ENCODE data around the gene PDXK. TPM values are rescaled to one million over a fixed set of nuclear protein-coding genes. Genes with fewer than 3 reads are reported as not detected.

Gene PDXK
- total and polyA plus RNA-seq, 2 of the 8 experiments (the other 6 are each of a cell fraction or from before 2014, with no cell fraction given): 78.0 to 112 TPM

DNA sequence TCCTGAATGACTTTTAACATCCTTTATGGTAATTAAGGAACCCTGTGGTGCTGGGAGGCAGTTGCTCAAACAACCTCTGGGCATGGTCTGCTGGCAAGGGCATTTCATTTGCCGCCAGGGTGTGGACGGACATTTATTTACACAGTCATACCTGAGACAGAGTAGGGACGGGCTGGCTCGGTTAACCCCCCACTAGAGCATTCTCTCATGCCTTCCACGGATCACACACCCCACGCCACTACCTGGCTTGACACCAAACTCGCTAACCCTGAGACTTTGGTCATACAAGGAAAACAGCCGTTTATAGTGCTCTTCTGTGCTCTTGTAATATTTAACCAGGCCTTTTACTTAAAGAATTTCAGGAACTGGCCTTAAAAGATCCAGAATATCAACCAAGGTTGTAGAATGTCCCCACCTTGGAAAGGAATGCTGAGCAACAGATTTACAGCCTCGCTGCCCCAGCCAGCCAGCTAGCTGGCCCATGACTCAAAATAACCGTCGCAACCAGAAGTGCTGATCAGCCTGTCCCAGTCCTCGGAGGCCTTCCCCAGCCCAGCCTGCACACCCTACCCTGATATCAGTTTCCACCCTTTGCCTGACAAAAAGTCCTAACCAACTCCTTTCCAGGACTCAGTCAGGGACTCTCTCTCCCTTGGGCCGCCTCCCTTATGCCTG, 6.5 kb upstream of the PDXK start:
- peak overlapping the region; percentile 36; the same call in 1 of the 2 replicates for H3K18ac ChIP-seq (ENCODE audit: extremely low read depth, low read length)
- no peaks in the 10 kb centered on the region for H3K9me3 ChIP-seq (ENCODE audit: insufficient read depth in 2 of 2, low read depth in 1 of 2, low read length in 1 of 2)
- no peak overlapping the region for H3K56ac ChIP-seq (replicated peaks; ENCODE audit: insufficient read length, low read depth, low read length)
- H3K79me2 ChIP-seq (ENCODE audit: control insufficient read depth in 1 of 2, insufficient read depth in 2 of 2, low read length in 2 of 2): no peaks in the 10 kb centered on the region
- ChIA-PET CTCF (ENCODE audit: partially characterized antibody) (interaction anchor here (1.0 to 2.0 kb wide), 2 partner anchors 16 to 20 kb away, joined by 4 to 7 read pairs; no protein-coding TSS in a partner anchor), POLR2A (ENCODE audit: partially characterized antibody) (interaction anchor here (1.2 kb wide), 1 partner anchor 10 kb away, joined by 6 read pairs; no protein-coding TSS in a partner anchor)
- H4K8ac ChIP-seq (ENCODE audit: extremely low read depth, insufficient read depth, low read length): no peak overlapping the region
- H3K79me1 ChIP-seq (ENCODE audit: low read depth, low read length): no peaks in the 10 kb centered on the region
- no peaks in the 10 kb centered on the region for H3K36me3 ChIP-seq (ENCODE audit: control insufficient read depth in 2 of 4, insufficient read depth in 4 of 4, low read length in 3 of 4)
- H3K23me2 ChIP-seq (ENCODE audit: low read depth, low read length): no peaks in the 10 kb centered on the region
- no peak overlapping the region for H2BK120ac ChIP-seq (replicated peaks; ENCODE audit: low read depth, low read length)
- H3K27me3 ChIP-seq (replicated peaks in 1 of 4; ENCODE audit: control insufficient read depth in 3 of 4, extremely low read depth in 1 of 4, insufficient read depth in 3 of 4, low read length in 3 of 4): peaks cover 0 to 4% (median 2%) of the 10 kb centered on the region in 4 experiments; a peak in 1 of 7 replicates
- WGBS, 2 experiments (ENCODE audit: extremely low coverage in 1 of 2, insufficient coverage in 1 of 2, insufficient read length in 1 of 2, insufficient replicate concordance in 2 of 2, low coverage in 1 of 2, low lambda C conversion rate in 2 of 2, missing lambda C conversion rate in 1 of 2): 86% methylated on average over 13 of the region's 13 CpGs; no CpG with 5 or more reads in 1 of the 2 experiments
- H3K14ac ChIP-seq (ENCODE audit: insufficient read length): no peak overlapping the region
- 0 out of 2 replicates have a peak overlapping the region, but pooled peaks have one; percentile 32 for H2BK20ac ChIP-seq (ENCODE audit: low read length)
- no peak overlapping the region for H3K27ac ChIP-seq (ENCODE audit: low read depth, low read length)
- H2AK5ac ChIP-seq (ENCODE audit: low read depth, low read length): 0 out of 2 replicates have a peak overlapping the region, but pooled peaks have one; percentile 53
- no peak overlapping the region for H4K91ac ChIP-seq (replicated peaks; ENCODE audit: insufficient read length, low read length)
- FAIRE-seq (no peak), DNase-seq (ENCODE audit: low read depth in 1 of 2, low spot score in 2 of 2) (no peak)
- no peak overlapping the region for H3K4me3 ChIP-seq (ENCODE audit: extremely low read depth in 1 of 4, insufficient read depth in 2 of 4, low read depth in 3 of 4, low read length in 4 of 4)
- H3K4me2 ChIP-seq (ENCODE audit: insufficient read depth in 1 of 2, low read depth in 2 of 2, low read length in 2 of 2): no peak overlapping the region
- H4K20me1 ChIP-seq (replicated peaks in 1 of 2; ENCODE audit: control insufficient read depth in 1 of 2, insufficient read depth in 2 of 2, low read length in 2 of 2): no peaks in the 10 kb centered on the region
- peak overlapping the region; percentile 68; the same call in 1 of the 2 replicates for H2BK12ac ChIP-seq (ENCODE audit: low read depth, low read length)
- no peak overlapping the region for H3K4ac ChIP-seq (replicated peaks; ENCODE audit: insufficient read length, low read depth, low read length)
- 0 out of 2 replicates have a peak overlapping the region, but pooled peaks have one; percentile 61 for H2BK15ac ChIP-seq (ENCODE audit: low read length)
- peaks cover 0 to 6% (median 4%) of the 10 kb centered on the region in 4 experiments; a peak in 5 of 7 replicates for H3K4me1 ChIP-seq (replicated peaks in 1 of 4; ENCODE audit: control insufficient read depth in 3 of 4, insufficient read depth in 4 of 4, low read length in 3 of 4)
- no peak overlapping the region for H3K23ac ChIP-seq (ENCODE audit: insufficient read length)
- peak overlapping the region; percentile 52; the same call in 1 of the 2 replicates for H2BK5ac ChIP-seq (ENCODE audit: low read depth, low read length)
- no peak overlapping the region for H3K9ac ChIP-seq (replicated peaks in 1 of 4; ENCODE audit: extremely low read depth in 1 of 4, low read depth in 3 of 4, low read length in 3 of 4)
- no peak overlapping the region for H4K5ac ChIP-seq (ENCODE audit: insufficient read length, low read depth, low read length)
- H2AFZ ChIP-seq (ENCODE audit: low read length): no peak overlapping the region
- TF ChIP-seq, protein P1, sequence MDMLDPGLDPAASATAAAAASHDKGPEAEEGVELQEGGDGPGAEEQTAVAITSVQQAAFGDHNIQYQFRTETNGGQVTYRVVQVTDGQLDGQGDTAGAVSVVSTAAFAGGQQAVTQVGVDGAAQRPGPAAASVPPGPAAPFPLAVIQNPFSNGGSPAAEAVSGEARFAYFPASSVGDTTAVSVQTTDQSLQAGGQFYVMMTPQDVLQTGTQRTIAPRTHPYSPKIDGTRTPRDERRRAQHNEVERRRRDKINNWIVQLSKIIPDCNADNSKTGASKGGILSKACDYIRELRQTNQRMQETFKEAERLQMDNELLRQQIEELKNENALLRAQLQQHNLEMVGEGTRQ (IDR thresholded peaks at IDR 0.05; ENCODE audit: low read length): no peak
- no peak for TF ChIP-seq POLR2A (IDR thresholded peaks at IDR 0.05; ENCODE audit: control extremely low read depth in 1 of 2, low read depth in 2 of 2, low read length in 2 of 2)
- TF ChIP-seq CHD2 (IDR thresholded peaks at IDR 0.05; ENCODE audit: low read length): no peak
- no peak for TF ChIP-seq EP300 (IDR thresholded peaks at IDR 0.05; ENCODE audit: borderline replicate concordance in 1 of 2, low read depth in 2 of 2, low read length in 2 of 2)
- no peak for TF ChIP-seq RNF2 (IDR thresholded peaks at IDR 0.05; ENCODE audit: borderline replicate concordance, low read depth, low read length, missing control alignments, poor library complexity, severe bottlenecking)
- TF ChIP-seq JUND (IDR thresholded peaks at IDR 0.05; ENCODE audit: low read length): no peak
- TF ChIP-seq, protein P2, sequence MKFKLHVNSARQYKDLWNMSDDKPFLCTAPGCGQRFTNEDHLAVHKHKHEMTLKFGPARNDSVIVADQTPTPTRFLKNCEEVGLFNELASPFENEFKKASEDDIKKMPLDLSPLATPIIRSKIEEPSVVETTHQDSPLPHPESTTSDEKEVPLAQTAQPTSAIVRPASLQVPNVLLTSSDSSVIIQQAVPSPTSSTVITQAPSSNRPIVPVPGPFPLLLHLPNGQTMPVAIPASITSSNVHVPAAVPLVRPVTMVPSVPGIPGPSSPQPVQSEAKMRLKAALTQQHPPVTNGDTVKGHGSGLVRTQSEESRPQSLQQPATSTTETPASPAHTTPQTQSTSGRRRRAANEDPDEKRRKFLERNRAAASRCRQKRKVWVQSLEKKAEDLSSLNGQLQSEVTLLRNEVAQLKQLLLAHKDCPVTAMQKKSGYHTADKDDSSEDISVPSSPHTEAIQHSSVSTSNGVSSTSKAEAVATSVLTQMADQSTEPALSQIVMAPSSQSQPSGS (IDR thresholded peaks at IDR 0.05; ENCODE audit: low read length): no peak
- no peak for TF ChIP-seq SP4 (IDR thresholded peaks at IDR 0.05; ENCODE audit: low read length)
- no peak for TF ChIP-seq TBP (IDR thresholded peaks at IDR 0.05; ENCODE audit: low read depth, low read length)

All from H1 (cell line).